KMS-11 (cell line): ENCODE data around the gene GALNT15.

Source experiments
- H2AFZ ChIP-seq: fragments of 200-600 bp; sonication (generic); 2 replicates; pipeline ENCODE4 v1.6.1; 2016; ENCODE audit warnings: antibody characterized with exemption, mixed run types, low read depth
- H3K27ac ChIP-seq: fragments of 200-600 bp; sonication (generic); 2 replicates; pipeline ENCODE4 v1.6.1; 2016; ENCODE audit warnings: mild to moderate bottlenecking, mixed run types
- H3K27me3 ChIP-seq: fragments of 200-600 bp; sonication (generic); 2 replicates; pipeline ENCODE4 v1.6.1; 2017; ENCODE audit warnings: mild to moderate bottlenecking, low read depth, mixed run types, moderate library complexity; ENCODE audit not compliant: insufficient read depth
- H3K36me3 ChIP-seq: fragments of 200-600 bp; sonication (generic); 2 replicates; pipeline ENCODE4 v1.6.1; 2017; ENCODE audit warnings: mild to moderate bottlenecking, mixed run types; ENCODE audit not compliant: insufficient read depth
- H3K4me1 ChIP-seq: fragments of 200-600 bp; sonication (generic); 2 replicates; pipeline ENCODE4 v1.6.1; 2016; ENCODE audit warnings: mild to moderate bottlenecking, low read depth, mixed run types; ENCODE audit not compliant: poor library complexity, severe bottlenecking
- H3K4me2 ChIP-seq: fragments of 200-600 bp; sonication (generic); 2 replicates; pipeline ENCODE4 v1.7.0; 2016; ENCODE audit warnings: mild to moderate bottlenecking, mixed run types
- H3K4me3 ChIP-seq: fragments of 200-600 bp; sonication (generic); IDR thresholded peaks from 2 replicates; pipeline ENCODE4 v1.6.1; 2017; ENCODE audit warnings: low read depth, low read length, mixed read lengths; ENCODE audit not compliant: insufficient read depth
- H3K79me2 ChIP-seq: fragments of 200-600 bp; sonication (generic); 2 replicates; pipeline ENCODE4 v1.6.1; 2016; ENCODE audit warnings: low read depth, mixed run types; ENCODE audit not compliant: insufficient read depth
- H3K9ac ChIP-seq: fragments of 200-600 bp; sonication (generic); 2 replicates; pipeline ENCODE4 v1.6.1; 2016; ENCODE audit warnings: mild to moderate bottlenecking, mixed run types
- H4K20me1 ChIP-seq: fragments of 200-600 bp; sonication (generic); 2 replicates; pipeline ENCODE4 v1.6.1; 2016; ENCODE audit warnings: mild to moderate bottlenecking, mixed run types; ENCODE audit not compliant: insufficient read depth
- TF ChIP-seq, protein P1 (sequence below): fragments of 200-600 bp; sonication (generic); conservative IDR thresholded peaks from 2 replicates; pipeline ENCODE4 v1.6.1; 2017; ENCODE audit warnings: low read depth, mild to moderate bottlenecking, antibody characterized with exemption, low read length, moderate library complexity, mixed read lengths

Gene GALNT15

DNA sequence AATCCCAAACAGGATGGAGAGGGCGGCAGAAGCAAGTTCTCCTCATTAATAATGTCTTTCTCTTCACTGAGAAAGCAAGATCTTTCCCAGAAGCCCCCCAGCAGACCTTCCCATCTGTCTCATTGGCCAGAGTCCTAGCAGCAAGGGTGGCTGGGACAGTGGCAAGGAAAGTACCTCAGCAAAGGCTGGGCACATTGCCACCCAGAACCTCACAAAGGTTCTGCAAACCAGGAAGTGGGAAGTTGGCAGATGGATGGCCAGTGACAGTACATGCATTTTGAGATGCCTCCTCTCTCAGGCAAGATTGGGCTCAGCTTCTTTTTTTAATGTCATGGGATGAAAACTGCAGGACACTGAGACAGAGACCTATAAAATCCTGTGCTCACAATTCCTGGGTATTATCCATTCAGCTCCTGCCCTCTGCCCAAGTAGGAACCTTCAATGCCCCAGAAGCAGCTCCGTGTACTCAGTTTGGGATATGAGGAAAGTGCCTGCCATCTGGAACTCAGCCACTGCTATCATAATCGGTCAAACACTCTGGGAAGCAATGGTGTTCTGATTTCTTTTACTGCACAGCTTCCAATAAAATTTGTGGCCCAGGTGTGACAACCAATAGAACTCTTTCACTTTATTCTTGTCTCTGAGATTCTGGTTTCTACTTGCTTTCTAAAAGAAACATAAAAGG lies 64.7 kb downstream of the GALNT15 start:
- no peak overlapping the region for H3K9ac ChIP-seq
- no peak overlapping the region for H2AFZ ChIP-seq
- H3K4me1 ChIP-seq, result no peaks in the 10 kb centered on the region
- H3K36me3 ChIP-seq, result no peaks in the 10 kb centered on the region
- H3K27me3 ChIP-seq, result no peaks in the 10 kb centered on the region
- H3K79me2 ChIP-seq, result no peaks in the 10 kb centered on the region
- no peaks in the 10 kb centered on the region for H4K20me1 ChIP-seq
- TF ChIP-seq, protein P1, sequence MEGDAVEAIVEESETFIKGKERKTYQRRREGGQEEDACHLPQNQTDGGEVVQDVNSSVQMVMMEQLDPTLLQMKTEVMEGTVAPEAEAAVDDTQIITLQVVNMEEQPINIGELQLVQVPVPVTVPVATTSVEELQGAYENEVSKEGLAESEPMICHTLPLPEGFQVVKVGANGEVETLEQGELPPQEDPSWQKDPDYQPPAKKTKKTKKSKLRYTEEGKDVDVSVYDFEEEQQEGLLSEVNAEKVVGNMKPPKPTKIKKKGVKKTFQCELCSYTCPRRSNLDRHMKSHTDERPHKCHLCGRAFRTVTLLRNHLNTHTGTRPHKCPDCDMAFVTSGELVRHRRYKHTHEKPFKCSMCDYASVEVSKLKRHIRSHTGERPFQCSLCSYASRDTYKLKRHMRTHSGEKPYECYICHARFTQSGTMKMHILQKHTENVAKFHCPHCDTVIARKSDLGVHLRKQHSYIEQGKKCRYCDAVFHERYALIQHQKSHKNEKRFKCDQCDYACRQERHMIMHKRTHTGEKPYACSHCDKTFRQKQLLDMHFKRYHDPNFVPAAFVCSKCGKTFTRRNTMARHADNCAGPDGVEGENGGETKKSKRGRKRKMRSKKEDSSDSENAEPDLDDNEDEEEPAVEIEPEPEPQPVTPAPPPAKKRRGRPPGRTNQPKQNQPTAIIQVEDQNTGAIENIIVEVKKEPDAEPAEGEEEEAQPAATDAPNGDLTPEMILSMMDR, result no peak
- no peak overlapping the region for H3K4me3 ChIP-seq
- H3K4me2 ChIP-seq, result no peak overlapping the region
- H3K27ac ChIP-seq, result no peak overlapping the region

- Histone ChIP-seq H3K36me3 (no peaks in the 10 kb centered on the region), H3K4me2 (no peak overlapping the region), H3K9ac (no peak overlapping the region), H3K4me3 (no peak overlapping the region), H2AFZ (no peak overlapping the region), H3K27ac (no peak overlapping the region), H3K27me3 (no peaks in the 10 kb centered on the region), H3K79me2 (no peaks in the 10 kb centered on the region), H4K20me1 (no peaks in the 10 kb centered on the region), H3K4me1 (no peaks in the 10 kb centered on the region)
- TF ChIP-seq, protein P1, result no peak
Measured at GRCh38 chr3:16239780-16240179, 65.3 kb downstream of the GALNT15 start.

DNA sequence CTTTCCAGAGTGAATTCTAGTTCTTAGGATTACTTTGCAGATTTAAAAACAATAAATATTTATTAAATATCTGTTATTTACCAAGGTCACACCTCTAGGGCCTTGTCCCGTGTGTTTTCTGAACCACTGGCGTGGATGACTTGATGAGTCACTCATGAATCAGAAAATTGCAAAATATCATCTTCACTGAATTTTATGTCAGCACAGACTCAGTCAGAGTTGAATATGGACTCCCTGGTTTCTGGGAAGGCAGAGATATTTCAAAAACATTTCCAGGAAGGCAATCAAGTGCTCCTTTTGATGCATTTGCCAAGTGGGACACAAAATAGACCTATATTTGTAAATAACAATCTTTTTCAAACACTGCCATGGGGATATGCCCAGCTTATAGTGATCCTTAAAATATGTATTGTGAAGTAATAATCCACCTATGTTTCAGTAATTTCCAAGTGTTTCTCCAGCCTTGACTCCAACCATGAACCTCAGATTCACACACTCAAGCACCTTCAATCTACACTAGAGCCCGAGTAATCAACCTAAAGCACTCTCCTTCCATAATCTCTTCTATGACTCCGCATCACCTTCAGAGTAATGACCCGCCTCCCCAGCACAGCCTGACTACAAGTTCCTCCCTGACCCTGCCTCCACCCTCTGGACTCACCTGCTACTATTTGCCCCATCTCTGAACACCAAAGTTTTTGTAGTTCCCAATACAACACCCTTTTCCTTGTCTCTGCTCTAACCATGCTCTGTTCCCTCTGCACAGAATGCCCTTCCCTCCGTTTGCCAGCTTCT lies 65.9 kb downstream of the GALNT15 start:
- Histone ChIP-seq H3K27ac (no peak overlapping the region), H3K9ac (no peak overlapping the region), H4K20me1 (no peaks in the 10 kb centered on the region), H3K79me2 (no peaks in the 10 kb centered on the region), H3K4me2 (no peak overlapping the region), H2AFZ (no peak overlapping the region), H3K4me3 (no peak overlapping the region), H3K4me1 (no peaks in the 10 kb centered on the region), H3K27me3 (no peaks in the 10 kb centered on the region), H3K36me3 (no peaks in the 10 kb centered on the region)
- TF ChIP-seq, protein P1, result no peak

DNA sequence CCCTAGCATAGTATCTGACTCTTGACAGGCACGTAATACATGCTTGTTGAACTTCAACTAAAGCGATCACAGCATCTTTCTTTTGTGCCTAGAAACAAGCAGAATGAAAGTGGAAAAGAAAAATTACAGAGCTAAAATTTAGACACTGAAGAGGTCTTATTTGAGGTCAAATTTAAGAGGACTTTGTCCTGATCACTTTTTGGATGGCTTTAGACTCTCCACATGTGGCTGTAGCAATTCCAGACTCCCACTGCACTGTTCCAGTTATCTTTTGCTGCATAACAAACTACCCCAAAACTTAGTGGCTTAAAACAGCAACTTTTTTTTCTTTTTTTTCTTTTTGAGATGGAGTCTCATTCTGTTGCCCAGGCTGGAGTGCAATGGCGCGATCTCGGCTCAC lies 66.7 kb downstream of the GALNT15 start:
- Histone ChIP-seq H4K20me1 (no peaks in the 10 kb centered on the region), H3K4me3 (no peak overlapping the region), H3K4me2 (no peak overlapping the region), H3K9ac (no peak overlapping the region), H3K27ac (no peak overlapping the region), H3K27me3 (no peaks in the 10 kb centered on the region), H3K4me1 (no peaks in the 10 kb centered on the region), H3K79me2 (no peaks in the 10 kb centered on the region), H2AFZ (no peak overlapping the region), H3K36me3 (no peaks in the 10 kb centered on the region)
- TF ChIP-seq, protein P1, result no peak
